Measurements from ENCODE around the gene NEGR1. TPM values are rescaled to one million over a fixed set of nuclear protein-coding genes. Genes with fewer than 3 reads are reported as not detected.

Gene NEGR1
- total and polyA plus RNA-seq, 8 donors = 1.2 to 35.4 (median 7.7) TPM

GRCh38 chr1:71638081-71638766 lies 644.1 kb downstream of the NEGR1 start:
- H3K4me3 ChIP-seq = no peak overlapping the region
- WGBS, 5 donors = 64 to 85% (median 78%) methylated on average over 4 of the region's 4 CpGs
- H3K9me3 ChIP-seq = no peaks in the 10 kb centered on the region
- intact Hi-C loops (cut with DNase I; ENCODE audit: low total_unique reads) = no loop called here
- TF ChIP-seq EP300 (IDR thresholded peaks at IDR 0.05) = no peak
- no peak for TF ChIP-seq POLR2A (IDR thresholded peaks at IDR 0.05)
- no peak for TF ChIP-seq CTCF (IDR thresholded peaks at IDR 0.05)
- no peak for TF ChIP-seq POLR2AphosphoS5 (IDR thresholded peaks at IDR 0.05)
- H3K4me1 ChIP-seq = peaks cover 0 to 6% (median 0%) of the 10 kb centered on the region in 4 donors
- no peaks in the 10 kb centered on the region for H3K36me3 ChIP-seq
- DNase-seq = no peak
- no peak overlapping the region for H3K27ac ChIP-seq
- H3K27me3 ChIP-seq = no peaks in the 10 kb centered on the region

- 80 to 97% (median 91%) methylated on average over 2 of the region's 2 CpGs for WGBS, 5 donors
- no peaks in the 10 kb centered on the region for H3K36me3 ChIP-seq
- no peaks in the 10 kb centered on the region for H3K27me3 ChIP-seq
- no peak overlapping the region for H3K4me3 ChIP-seq
- H3K27ac ChIP-seq = no peak overlapping the region
- intact Hi-C loops (cut with DNase I; ENCODE audit: low total_unique reads) = no loop called here
- no peaks in the 10 kb centered on the region for H3K9me3 ChIP-seq
- no peaks in the 10 kb centered on the region for H3K4me1 ChIP-seq
- TF ChIP-seq POLR2AphosphoS5 (IDR thresholded peaks at IDR 0.05) = no peak
- TF ChIP-seq EP300 (IDR thresholded peaks at IDR 0.05) = no peak
- TF ChIP-seq POLR2A (IDR thresholded peaks at IDR 0.05) = no peak
- no peak for TF ChIP-seq CTCF (IDR thresholded peaks at IDR 0.05)
- DNase-seq = no peak
Measured at GRCh38 chr1:71635568-71635967, 646.8 kb downstream of the NEGR1 start.

- DNase-seq = no peak
- Histone ChIP-seq H3K9me3 (no peaks in the 10 kb centered on the region), H3K4me1 (no peaks in the 10 kb centered on the region), H3K27ac (no peak overlapping the region), H3K36me3 (no peaks in the 10 kb centered on the region), H3K4me3 (no peak overlapping the region), H3K27me3 (no peaks in the 10 kb centered on the region)
- TF ChIP-seq CTCF (IDR thresholded peaks at IDR 0.05) (no peak), POLR2AphosphoS5 (IDR thresholded peaks at IDR 0.05) (no peak), EP300 (IDR thresholded peaks at IDR 0.05) (no peak), POLR2A (IDR thresholded peaks at IDR 0.05) (no peak)
- intact Hi-C loops (cut with DNase I; ENCODE audit: low total_unique reads) = no loop called here
Measured at GRCh38 chr1:71634159-71634558, 648.2 kb downstream of the NEGR1 start.

GRCh38 chr1:71630073-71630472 lies 652.3 kb downstream of the NEGR1 start:
- intact Hi-C loops (cut with DNase I; ENCODE audit: low total_unique reads) = no loop called here
- Histone ChIP-seq H3K36me3 (no peaks in the 10 kb centered on the region), H3K4me3 (no peak overlapping the region), H3K4me1 (no peaks in the 10 kb centered on the region), H3K27ac (no peak overlapping the region), H3K9me3 (no peaks in the 10 kb centered on the region), H3K27me3 (no peaks in the 10 kb centered on the region)
- no peak for DNase-seq
- WGBS, 5 donors = 78 to 85% (median 81%) methylated on average over 1 of the region's 1 CpG
- TF ChIP-seq POLR2A (IDR thresholded peaks at IDR 0.05) (no peak), EP300 (IDR thresholded peaks at IDR 0.05) (no peak), POLR2AphosphoS5 (IDR thresholded peaks at IDR 0.05) (no peak), CTCF (IDR thresholded peaks at IDR 0.05) (no peak)

Measured in stomach (tissue), 9 donors.